ENCODE results near the gene FOXN4.

Gene FOXN4

DNA sequence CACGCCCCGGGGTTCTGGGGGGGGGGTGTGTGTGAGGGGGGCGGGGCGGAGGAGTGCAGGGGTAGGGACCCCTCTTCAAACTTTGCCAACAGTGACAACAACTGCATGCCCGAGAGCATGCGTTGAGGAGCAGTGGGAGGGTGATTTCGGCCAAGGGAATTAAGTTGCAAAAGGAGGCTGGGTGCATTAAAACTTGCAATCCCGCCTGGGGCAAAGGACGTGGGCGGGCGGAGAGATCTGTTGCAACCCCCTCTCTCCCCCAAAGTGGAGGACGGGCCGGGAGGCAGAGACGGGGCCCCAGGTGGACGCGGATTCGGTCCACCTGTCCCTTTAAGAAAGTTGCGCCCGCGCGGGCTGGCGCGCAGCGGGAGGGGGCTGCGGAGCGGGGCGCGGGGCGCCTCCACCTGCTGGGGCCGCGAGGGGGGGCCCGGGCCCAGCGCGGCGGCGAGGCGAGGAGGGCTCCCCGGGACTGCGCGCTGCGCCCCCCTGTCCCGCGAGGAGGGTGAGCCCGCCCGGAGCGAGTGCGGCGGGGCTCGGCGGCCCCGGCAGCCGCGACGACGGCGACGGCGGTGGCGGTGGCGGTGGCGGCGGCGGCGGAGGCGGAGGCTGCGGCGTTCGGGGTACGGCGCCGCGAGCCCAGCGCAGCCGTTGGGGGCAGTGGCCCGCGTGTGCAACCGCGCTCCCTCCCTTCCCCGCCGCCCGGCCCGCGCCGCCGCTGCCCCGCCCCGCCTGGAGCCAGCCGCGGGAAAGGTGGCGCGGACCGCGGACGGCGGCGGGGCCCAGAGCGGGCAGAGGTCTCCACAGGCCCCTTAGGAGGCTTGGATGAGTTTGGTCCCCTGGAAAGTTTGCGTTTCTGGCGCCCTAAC is 530 bp upstream of the FOXN4 start:
- CTCF ChIA-PET: no interaction called here
- no peak overlapping the region for H3K4me3 ChIP-seq (ENCODE audit: low read depth, low read length)
- DNase-seq (ENCODE audit: low read depth, low spot score): no peak
- POLR2A ChIA-PET: no interaction called here
- TF ChIP-seq, protein P1, sequence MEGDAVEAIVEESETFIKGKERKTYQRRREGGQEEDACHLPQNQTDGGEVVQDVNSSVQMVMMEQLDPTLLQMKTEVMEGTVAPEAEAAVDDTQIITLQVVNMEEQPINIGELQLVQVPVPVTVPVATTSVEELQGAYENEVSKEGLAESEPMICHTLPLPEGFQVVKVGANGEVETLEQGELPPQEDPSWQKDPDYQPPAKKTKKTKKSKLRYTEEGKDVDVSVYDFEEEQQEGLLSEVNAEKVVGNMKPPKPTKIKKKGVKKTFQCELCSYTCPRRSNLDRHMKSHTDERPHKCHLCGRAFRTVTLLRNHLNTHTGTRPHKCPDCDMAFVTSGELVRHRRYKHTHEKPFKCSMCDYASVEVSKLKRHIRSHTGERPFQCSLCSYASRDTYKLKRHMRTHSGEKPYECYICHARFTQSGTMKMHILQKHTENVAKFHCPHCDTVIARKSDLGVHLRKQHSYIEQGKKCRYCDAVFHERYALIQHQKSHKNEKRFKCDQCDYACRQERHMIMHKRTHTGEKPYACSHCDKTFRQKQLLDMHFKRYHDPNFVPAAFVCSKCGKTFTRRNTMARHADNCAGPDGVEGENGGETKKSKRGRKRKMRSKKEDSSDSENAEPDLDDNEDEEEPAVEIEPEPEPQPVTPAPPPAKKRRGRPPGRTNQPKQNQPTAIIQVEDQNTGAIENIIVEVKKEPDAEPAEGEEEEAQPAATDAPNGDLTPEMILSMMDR (IDR thresholded peaks at IDR 0.05; ENCODE audit: insufficient read depth, low read length, missing control alignments): no peak

DNA sequence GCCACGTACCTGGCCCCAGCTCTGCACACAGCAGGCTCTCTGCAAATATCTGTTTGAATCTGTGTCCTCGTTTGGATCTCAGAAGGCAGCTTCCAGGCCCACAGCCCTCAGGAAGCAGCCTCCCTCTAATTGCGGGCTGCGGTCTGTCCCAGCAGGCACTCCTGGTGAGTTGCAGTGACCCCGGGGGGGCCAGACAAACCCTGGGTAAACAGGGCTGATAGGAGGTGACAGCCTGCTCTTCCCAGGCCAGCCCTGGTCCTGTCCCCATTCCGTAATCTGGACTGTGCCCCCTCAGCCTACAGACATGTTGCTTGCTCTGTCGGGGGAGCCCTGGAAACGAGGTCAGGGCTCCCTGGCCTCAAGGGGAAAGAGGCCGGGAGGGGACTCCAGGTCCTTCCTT is 2.0 kb downstream of the FOXN4 start:
- DNase-seq (ENCODE audit: low read depth, low spot score): no peak
- CTCF ChIA-PET: no interaction called here
- POLR2A ChIA-PET: no interaction called here
- no peak overlapping the region for H3K4me3 ChIP-seq (ENCODE audit: low read depth, low read length)
- TF ChIP-seq, protein P1 (IDR thresholded peaks at IDR 0.05; ENCODE audit: insufficient read depth, low read length, missing control alignments): no peak

DNA sequence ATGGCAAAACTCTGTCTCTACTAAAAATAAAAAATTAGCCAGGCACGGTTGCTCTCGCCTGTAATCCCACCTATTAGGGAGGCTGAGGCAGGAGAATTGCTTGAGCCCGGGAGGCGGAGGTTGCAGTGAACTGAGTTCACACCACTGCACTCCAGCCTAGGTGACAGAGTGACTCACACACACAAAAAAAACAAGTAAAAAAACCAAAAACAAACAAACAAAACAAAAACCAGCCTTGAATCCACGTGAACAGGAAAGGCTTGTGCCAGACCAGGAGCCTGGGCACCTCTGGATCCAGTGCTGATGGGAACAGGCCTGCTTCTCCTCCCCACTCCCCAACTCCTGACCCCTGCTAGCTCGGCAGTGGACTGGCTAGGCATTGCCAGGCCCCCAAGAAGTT is 3.5 kb downstream of the FOXN4 start:
- POLR2A ChIA-PET: no interaction called here
- TF ChIP-seq, protein P1 (IDR thresholded peaks at IDR 0.05; ENCODE audit: insufficient read depth, low read length, missing control alignments): no peak

DNA sequence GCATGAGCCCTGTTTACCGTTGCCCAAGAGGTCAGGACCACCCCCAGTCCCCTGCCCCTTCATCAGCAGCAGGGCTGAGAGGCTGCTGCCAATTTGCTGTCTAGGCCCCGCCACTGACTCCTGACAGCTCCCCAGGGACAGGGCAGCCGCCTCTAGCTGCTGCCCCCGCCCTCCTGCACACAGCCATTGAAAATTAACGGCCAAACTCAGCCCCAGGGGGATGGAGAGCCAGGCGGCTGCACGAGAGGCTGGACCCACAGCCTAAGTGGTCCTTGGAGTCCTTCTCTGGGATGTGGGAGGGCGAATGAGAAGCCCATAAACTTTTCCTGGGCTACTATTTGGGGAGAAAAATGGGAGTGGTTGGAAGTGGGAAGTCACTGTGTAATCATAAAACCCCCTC is 4.6 kb downstream of the FOXN4 start:
- POLR2A ChIA-PET: no interaction called here
- H3K4me3 ChIP-seq (ENCODE audit: low read depth, low read length): no peak overlapping the region
- TF ChIP-seq, protein P1 (IDR thresholded peaks at IDR 0.05; ENCODE audit: insufficient read depth, low read length, missing control alignments): no peak
- no peak for DNase-seq (ENCODE audit: low read depth, low spot score)
- CTCF ChIA-PET: no interaction called here

More for the DNA sequence above, 3.5 kb downstream of the FOXN4 start:
- DNase-seq (ENCODE audit: low read depth, low spot score): no peak
- CTCF ChIA-PET: no interaction called here
- H3K4me3 ChIP-seq (ENCODE audit: low read depth, low read length): no peak overlapping the region

DNA sequence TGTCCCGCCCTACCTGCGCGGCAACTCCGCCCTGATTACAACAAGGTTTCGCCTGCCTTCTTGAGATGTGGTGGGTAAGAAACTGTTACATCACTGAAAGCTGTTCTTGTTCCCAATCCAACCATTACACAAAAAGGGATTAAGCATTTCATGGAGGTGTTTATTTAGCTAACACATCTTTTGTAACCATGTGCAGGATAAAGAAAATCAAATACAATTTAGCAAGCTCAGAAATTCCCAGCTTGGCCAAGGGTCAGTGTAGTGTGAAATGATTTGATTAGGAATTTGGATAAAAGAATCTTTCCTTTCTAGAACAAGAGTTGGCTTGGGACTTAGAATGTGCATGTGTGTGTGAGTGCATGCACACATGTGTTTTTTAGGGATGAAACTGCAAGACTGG is 6.3 kb downstream of the FOXN4 start:
- DNase-seq (ENCODE audit: low read depth, low spot score): no peak
- TF ChIP-seq, protein P1 (IDR thresholded peaks at IDR 0.05; ENCODE audit: insufficient read depth, low read length, missing control alignments): no peak
- CTCF ChIA-PET: interaction anchor here (1.3 to 2.1 kb wide), 2 partner anchors 39 to 191 kb away, joined by 3 to 5 read pairs; no protein-coding TSS in a partner anchor
- POLR2A ChIA-PET: no interaction called here
- H3K4me3 ChIP-seq (ENCODE audit: low read depth, low read length): no peak overlapping the region

DNA sequence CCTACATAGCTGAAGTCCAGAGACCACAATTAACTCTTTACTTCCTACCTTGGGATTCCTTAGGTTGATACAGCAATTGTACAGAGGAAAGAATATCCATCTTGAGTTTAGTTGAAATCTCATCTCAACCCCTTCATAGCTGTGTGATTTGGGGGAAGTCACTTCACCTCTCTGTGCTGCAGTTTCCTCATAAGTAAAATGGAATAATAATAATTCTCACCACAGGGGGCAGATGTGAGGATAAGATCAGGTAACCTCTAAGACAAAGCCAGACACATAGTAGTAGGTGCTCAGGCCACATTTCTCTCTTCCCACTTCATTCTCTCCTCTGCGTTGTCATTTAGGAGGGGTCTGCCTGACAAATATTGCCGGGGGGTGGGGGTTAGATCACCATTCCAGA is 6.7 kb downstream of the FOXN4 start:
- TF ChIP-seq, protein P1 (IDR thresholded peaks at IDR 0.05; ENCODE audit: insufficient read depth, low read length, missing control alignments): no peak
- no peak for DNase-seq (ENCODE audit: low read depth, low spot score)
- ChIA-PET POLR2A (no interaction called here), CTCF (interaction anchor here (1.3 to 2.1 kb wide), 2 partner anchors 38 to 190 kb away, joined by 3 to 5 read pairs; no protein-coding TSS in a partner anchor)
- no peak overlapping the region for H3K4me3 ChIP-seq (ENCODE audit: low read depth, low read length)

Measured in AG04449 (cell line).